ENCODE results near the gene CDHR2. TPM values are rescaled to one million over a fixed set of nuclear protein-coding genes. Genes with fewer than 3 reads are reported as not detected.

Gene CDHR2
- total RNA-seq, 2 donors from 2014 or later, result 0.67 to 0.81 TPM

- no peaks in the 10 kb centered on the region for H3K36me3 Mint-ChIP-seq (ENCODE audit: insufficient read depth in 2 of 2)
- ATAC-seq (replicated peaks in 1 of 2), result peak; percentile 10 to 23
- H3K27ac Mint-ChIP-seq, result no peak overlapping the region
- no peaks in the 10 kb centered on the region for H3K27me3 Mint-ChIP-seq (ENCODE audit: low read depth)
- peaks cover 11% of the 10 kb centered on the region for H3K4me1 Mint-ChIP-seq (ENCODE audit: low read depth)
- no peaks in the 10 kb centered on the region for H3K9me3 Mint-ChIP-seq
- H3K4me3 Mint-ChIP-seq, result no peak overlapping the region
- DNase-seq, result no peak
Measured at GRCh38 chr5:176521286-176521685, 27.9 kb upstream of the CDHR2 start.

DNA sequence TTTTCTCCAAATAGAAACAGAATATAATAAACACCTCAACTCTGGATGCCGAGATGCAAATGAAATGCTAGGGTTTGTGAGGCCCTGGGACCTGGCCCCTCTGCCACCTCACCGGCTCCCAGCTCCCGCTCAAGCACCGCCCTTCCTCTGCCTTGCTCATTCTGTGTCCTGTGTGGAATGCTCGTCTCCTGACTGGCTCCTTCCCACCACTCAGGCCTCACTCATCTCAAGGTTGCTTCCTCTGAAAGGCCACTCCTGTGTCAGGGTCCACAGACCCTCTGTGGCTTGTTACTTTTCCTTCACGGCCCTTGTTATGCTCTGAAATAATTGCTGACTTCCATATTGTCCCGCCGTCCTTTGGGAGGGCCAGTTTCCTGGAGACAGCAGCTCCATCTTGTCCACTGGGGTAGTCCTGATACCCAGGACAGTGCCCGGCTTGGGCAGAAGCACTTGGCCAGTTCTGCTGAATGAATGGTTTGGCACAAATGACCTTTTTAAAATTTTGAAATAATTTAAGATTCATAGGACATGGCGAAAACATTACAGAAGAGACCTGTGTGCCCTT lies 27.4 kb upstream of the CDHR2 start:
- Mint-ChIP-seq H3K27ac (no peak overlapping the region), H3K36me3 (ENCODE audit: insufficient read depth in 2 of 2) (no peaks in the 10 kb centered on the region), H3K27me3 (ENCODE audit: low read depth) (no peaks in the 10 kb centered on the region), H3K9me3 (no peaks in the 10 kb centered on the region), H3K4me1 (ENCODE audit: low read depth) (peaks cover 11% of the 10 kb centered on the region), H3K4me3 (no peak overlapping the region)
- ATAC-seq (replicated peaks in 1 of 2) (peak; percentile 8 to 19), DNase-seq (no peak)

DNA sequence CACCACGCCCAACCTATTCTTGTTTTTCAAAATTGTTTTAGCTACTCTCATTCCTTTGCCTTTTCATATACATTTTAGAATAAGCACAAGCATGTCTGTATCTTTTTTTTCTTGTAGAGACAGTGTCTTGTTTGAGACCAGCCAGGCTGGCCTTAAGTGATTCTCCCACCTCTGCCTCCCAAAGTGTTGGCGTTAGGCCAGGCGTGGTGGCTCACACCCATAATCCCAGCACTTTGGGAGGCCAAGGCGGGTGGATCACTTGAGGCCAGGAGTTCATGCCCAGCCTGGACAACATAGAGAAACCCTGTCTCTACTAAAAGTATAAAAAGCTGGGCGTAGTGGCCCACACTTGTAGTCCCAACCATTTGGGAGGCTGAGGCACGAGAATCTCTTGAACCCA lies 25.0 kb upstream of the CDHR2 start:
- Mint-ChIP-seq H3K27ac (peak overlapping the region; percentile 24), H3K4me3 (no peak overlapping the region), H3K4me1 (ENCODE audit: low read depth) (peaks cover 11% of the 10 kb centered on the region), H3K27me3 (ENCODE audit: low read depth) (no peaks in the 10 kb centered on the region), H3K9me3 (no peaks in the 10 kb centered on the region), H3K36me3 (ENCODE audit: insufficient read depth in 2 of 2) (no peaks in the 10 kb centered on the region)
- no peak for DNase-seq
- ATAC-seq (replicated peaks in 1 of 2), result no peak

DNA sequence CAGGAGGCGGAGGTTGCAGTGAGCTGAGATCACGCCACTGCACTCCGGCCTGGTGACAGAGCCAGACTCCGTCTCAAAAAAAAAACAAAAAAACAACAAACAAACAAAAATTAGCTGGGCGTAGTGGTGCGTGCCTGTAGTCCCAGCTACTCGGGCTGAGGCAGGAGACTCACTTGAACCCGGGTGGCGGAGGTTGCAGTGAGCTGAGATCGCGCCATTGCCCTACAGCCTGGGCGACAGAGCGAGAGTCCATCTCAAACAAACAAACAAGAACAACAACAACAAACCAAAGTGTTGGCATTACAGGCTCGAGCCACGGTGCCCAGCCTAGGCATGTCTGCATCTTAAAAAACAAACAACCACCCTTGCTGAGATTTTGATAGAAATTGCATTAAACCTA lies 24.2 kb upstream of the CDHR2 start:
- Mint-ChIP-seq H3K27ac (no peak overlapping the region), H3K36me3 (ENCODE audit: insufficient read depth in 2 of 2) (no peaks in the 10 kb centered on the region), H3K27me3 (ENCODE audit: low read depth) (no peaks in the 10 kb centered on the region), H3K4me3 (no peak overlapping the region), H3K9me3 (no peaks in the 10 kb centered on the region), H3K4me1 (ENCODE audit: low read depth) (peaks cover 17% of the 10 kb centered on the region)
- no peak for DNase-seq
- no peak for ATAC-seq (replicated peaks in 1 of 2)

- H3K27me3 Mint-ChIP-seq (ENCODE audit: low read depth), result no peaks in the 10 kb centered on the region
- ATAC-seq (replicated peaks in 1 of 2) (no peak), DNase-seq (no peak)
- peaks cover 18% of the 10 kb centered on the region for H3K4me1 Mint-ChIP-seq (ENCODE audit: low read depth)
- H3K4me3 Mint-ChIP-seq, result no peak overlapping the region
- no peaks in the 10 kb centered on the region for H3K9me3 Mint-ChIP-seq
- H3K36me3 Mint-ChIP-seq (ENCODE audit: insufficient read depth in 2 of 2), result no peaks in the 10 kb centered on the region
- peak overlapping the region; percentile 51 for H3K27ac Mint-ChIP-seq
Measured at GRCh38 chr5:176525677-176526076, 23.5 kb upstream of the CDHR2 start.

DNA sequence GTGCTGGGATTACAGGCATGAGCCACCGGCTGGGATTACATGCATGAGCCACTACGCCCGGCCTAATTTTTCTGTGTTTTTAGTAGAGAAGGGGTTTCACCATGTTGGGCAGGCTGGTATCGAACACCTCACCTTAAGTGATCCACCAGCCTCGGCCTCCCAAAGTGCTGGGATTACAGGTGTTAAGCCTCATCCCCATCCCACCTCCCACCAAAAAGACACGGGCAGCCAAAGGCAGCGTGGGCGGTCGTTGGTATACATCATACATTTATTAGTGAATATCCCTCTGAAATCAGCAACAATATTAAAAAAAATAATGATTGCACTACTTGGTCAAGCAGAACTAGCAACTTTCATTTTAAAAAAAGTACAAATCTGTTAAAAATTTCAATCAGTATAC lies 22.7 kb upstream of the CDHR2 start:
- no peaks in the 10 kb centered on the region for H3K27me3 Mint-ChIP-seq (ENCODE audit: low read depth)
- no peak overlapping the region for H3K4me3 Mint-ChIP-seq
- ATAC-seq (replicated peaks in 1 of 2), result no peak
- H3K9me3 Mint-ChIP-seq, result no peaks in the 10 kb centered on the region
- no peak for DNase-seq
- H3K4me1 Mint-ChIP-seq (ENCODE audit: low read depth), result peaks cover 23% of the 10 kb centered on the region
- peaks cover 0 to 2% of the 10 kb centered on the region in 2 donors for H3K36me3 Mint-ChIP-seq (ENCODE audit: insufficient read depth in 2 of 2)
- H3K27ac Mint-ChIP-seq, result no peak overlapping the region

GRCh38 chr5:176527246-176528222 lies 21.6 kb upstream of the CDHR2 start:
- peaks cover 0 to 2% of the 10 kb centered on the region in 2 donors for H3K36me3 Mint-ChIP-seq (ENCODE audit: insufficient read depth in 2 of 2)
- DNase-seq (no peak), ATAC-seq (replicated peaks in 1 of 2) (no peak)
- peaks cover 25% of the 10 kb centered on the region for H3K4me1 Mint-ChIP-seq (ENCODE audit: low read depth)
- H3K27me3 Mint-ChIP-seq (ENCODE audit: low read depth), result no peaks in the 10 kb centered on the region
- no peak overlapping the region for H3K4me3 Mint-ChIP-seq
- no peak overlapping the region for H3K27ac Mint-ChIP-seq
- no peaks in the 10 kb centered on the region for H3K9me3 Mint-ChIP-seq

GRCh38 chr5:176528301-176528700 lies 20.8 kb upstream of the CDHR2 start:
- Mint-ChIP-seq H3K36me3 (ENCODE audit: insufficient read depth in 2 of 2) (peaks cover 0 to 2% of the 10 kb centered on the region in 2 donors), H3K27me3 (ENCODE audit: low read depth) (no peaks in the 10 kb centered on the region), H3K4me1 (ENCODE audit: low read depth) (peaks cover 28% of the 10 kb centered on the region), H3K9me3 (no peaks in the 10 kb centered on the region), H3K27ac (no peak overlapping the region), H3K4me3 (no peak overlapping the region)
- DNase-seq (no peak), ATAC-seq (replicated peaks in 1 of 2) (no peak)

DNA sequence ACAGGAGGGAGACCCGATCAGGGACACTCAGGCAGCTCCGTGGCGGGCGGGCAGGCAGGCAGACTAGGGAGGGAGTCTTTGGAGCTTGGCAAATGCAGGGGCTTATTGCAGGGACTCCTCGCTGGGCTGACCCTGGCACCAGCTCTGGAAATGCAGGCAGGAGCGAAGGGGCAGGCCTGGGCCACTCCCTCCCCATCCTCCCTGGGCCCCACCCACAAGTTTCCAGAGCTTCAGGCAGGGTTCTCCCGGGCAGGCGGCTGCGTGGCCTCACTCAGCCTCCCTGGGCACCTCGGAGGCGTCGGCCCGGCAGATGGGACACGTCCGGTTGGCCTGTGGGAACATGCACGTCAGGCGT lies 20.4 kb upstream of the CDHR2 start:
- ATAC-seq (replicated peaks in 1 of 2) (no peak), DNase-seq (no peak)
- Mint-ChIP-seq H3K4me1 (ENCODE audit: low read depth) (peaks cover 28% of the 10 kb centered on the region), H3K27me3 (ENCODE audit: low read depth) (no peaks in the 10 kb centered on the region), H3K27ac (no peak overlapping the region), H3K9me3 (no peaks in the 10 kb centered on the region), H3K4me3 (no peak overlapping the region), H3K36me3 (ENCODE audit: insufficient read depth in 2 of 2) (peaks cover 0 to 2% of the 10 kb centered on the region in 2 donors)

DNA sequence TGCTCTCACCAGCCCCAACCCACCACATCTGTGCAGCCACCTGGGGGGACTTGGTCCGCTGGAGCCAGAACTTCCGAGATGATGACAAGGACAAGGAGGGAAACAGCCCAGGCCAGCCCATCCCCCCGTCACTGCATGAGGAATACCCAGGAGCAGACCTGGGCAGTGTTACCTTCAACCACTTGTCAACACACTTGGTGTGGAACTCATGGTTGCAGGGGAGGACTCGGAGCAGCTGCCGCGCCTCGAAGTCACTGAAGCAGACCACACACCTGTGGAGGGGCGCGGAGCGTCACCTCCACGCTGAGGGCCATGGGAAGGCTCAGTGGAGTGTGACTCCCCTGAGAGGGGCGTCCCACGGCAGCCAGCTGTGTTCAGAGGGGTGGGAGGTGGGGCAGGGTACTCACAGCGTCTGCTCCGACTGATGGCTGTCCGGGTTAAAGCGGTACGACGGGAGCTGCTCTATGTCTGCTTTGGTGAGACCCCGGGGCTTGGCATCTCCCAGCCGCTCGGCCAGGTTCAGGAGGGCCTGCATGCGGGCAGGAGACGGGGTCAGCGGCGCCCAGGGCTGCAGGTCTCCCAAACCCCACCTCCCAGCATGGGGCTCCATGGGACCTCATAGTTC lies 19.9 kb upstream of the CDHR2 start:
- H3K9me3 Mint-ChIP-seq, result no peaks in the 10 kb centered on the region
- no peak for DNase-seq

DNA sequence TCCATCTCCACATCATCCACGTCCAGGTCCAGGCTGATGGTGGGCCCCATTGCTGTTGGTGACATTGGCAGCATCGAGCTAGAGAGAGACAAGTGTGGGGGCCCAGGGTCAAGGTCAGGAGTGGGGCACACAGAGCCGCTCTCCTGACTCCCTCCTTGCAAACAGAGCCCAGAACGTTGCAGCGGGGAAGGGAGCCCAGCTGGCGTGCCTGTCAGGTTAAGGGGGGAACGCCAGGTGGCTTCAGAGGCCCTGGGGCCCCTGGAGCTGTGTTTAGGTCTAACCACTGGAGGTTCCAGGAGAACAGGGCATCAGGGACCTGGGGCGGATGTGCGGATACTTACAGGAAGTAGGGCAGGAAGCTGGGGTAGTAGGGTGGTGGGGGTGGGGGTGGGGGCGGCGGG lies 19.4 kb upstream of the CDHR2 start:
- ATAC-seq (replicated peaks in 1 of 2), result peak; percentile 22 to 23
- no peak for DNase-seq
- Mint-ChIP-seq H3K36me3 (ENCODE audit: insufficient read depth in 2 of 2) (peaks cover 0 to 4% of the 10 kb centered on the region in 2 donors), H3K4me3 (peak overlapping the region; percentile 69 to 80), H3K27me3 (ENCODE audit: low read depth) (no peaks in the 10 kb centered on the region), H3K4me1 (ENCODE audit: low read depth) (peaks cover 35% of the 10 kb centered on the region), H3K9me3 (no peaks in the 10 kb centered on the region), H3K27ac (peak overlapping the region; percentile 6)

More for the DNA sequence above, 19.9 kb upstream of the CDHR2 start:
- no peak for ATAC-seq (replicated peaks in 1 of 2)
- Mint-ChIP-seq H3K4me3 (peak overlapping the region; percentile 69 to 80), H3K36me3 (ENCODE audit: insufficient read depth in 2 of 2) (peaks cover 0 to 3% of the 10 kb centered on the region in 2 donors), H3K4me1 (ENCODE audit: low read depth) (peaks cover 29% of the 10 kb centered on the region), H3K27me3 (ENCODE audit: low read depth) (no peaks in the 10 kb centered on the region), H3K27ac (peak overlapping the region; percentile 6)

DNA sequence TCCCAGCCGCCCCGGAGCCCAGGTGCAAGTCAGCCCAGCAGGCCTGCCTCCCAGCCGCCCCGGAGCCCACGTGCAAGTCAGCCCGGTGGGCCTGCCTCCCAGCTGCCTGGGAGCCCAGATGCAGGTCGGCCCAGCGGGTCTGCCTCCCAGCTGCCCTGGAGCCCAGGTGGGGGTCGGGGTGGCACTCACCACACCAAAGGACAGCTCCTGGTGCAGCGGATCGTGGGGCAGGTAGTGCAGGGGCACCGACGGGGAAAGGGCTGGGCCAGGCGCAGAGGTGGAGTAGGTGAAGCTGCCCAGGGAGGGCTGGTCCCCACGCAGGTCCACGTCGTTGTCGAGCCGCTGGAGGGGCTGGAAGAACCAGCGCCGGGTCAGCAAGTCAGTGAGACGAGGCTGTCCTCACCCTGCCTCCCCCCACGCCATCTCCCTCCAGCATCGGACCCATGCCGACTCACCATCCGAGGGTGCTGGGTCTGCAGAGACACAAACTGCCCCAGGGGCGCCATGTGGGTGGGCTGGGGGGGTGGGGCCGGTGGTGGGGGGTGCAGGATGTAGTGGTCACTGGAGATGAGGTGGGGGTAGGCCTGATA lies 18.7 kb upstream of the CDHR2 start:
- no peaks in the 10 kb centered on the region for H3K9me3 Mint-ChIP-seq
- H3K27me3 Mint-ChIP-seq (ENCODE audit: low read depth), result no peaks in the 10 kb centered on the region
- ATAC-seq (replicated peaks in 1 of 2) (no peak), DNase-seq (no peak)
- peaks cover 42% of the 10 kb centered on the region for H3K4me1 Mint-ChIP-seq (ENCODE audit: low read depth)
- peak overlapping the region; percentile 56 to 82 for H3K4me3 Mint-ChIP-seq
- H3K27ac Mint-ChIP-seq, result no peak overlapping the region
- H3K36me3 Mint-ChIP-seq (ENCODE audit: insufficient read depth in 2 of 2), result peaks cover 3 to 4% of the 10 kb centered on the region in 2 donors

Measured in activated T-cell treated with anti-CD3 and anti-CD28 coated beads, Interleukin-2, amount 50 U/mL, for 72 hours (primary cell).